ENCODE measurements around the gene ZBTB9.
A peak's percentile ranks its signal among the peaks of the same experiment; 100 is the strongest.

ZBTB9 gene

GRCh38 chr6:33454009-33454946 lies at the start of gene ZBTB9:
Gene ZBTB9, plus strand, starts transcription at chr6:33454576. Its CDS starts 525 bp downstream, at chr6:33455101.
- DNase-seq (ENCODE audit: low read depth in 2 of 2, low spot score in 1 of 2) = peak; percentile 77 to 87

GRCh38 chr6:33404884-33405283 lies 49.5 kb upstream of the ZBTB9 start:
- no peak for DNase-seq (ENCODE audit: low read depth in 2 of 2, low spot score in 1 of 2)

GRCh38 chr6:33405386-33405940 lies 48.9 kb upstream of the ZBTB9 start:
- no peak for DNase-seq (ENCODE audit: low read depth in 2 of 2, low spot score in 1 of 2)

GRCh38 chr6:33406126-33406525 lies 48.2 kb upstream of the ZBTB9 start:
- DNase-seq (ENCODE audit: low read depth in 2 of 2, low spot score in 1 of 2) = no peak

- DNase-seq (ENCODE audit: low read depth in 2 of 2, low spot score in 1 of 2) = no peak
Observed at GRCh38 chr6:33407132-33407718, 47.2 kb upstream of the ZBTB9 start.

- DNase-seq (ENCODE audit: low read depth in 2 of 2, low spot score in 1 of 2) = peak; percentile 97 to 98
Observed at GRCh38 chr6:33410050-33410710, 44.2 kb upstream of the ZBTB9 start.

- DNase-seq (ENCODE audit: low read depth in 2 of 2, low spot score in 1 of 2) = peak in 1 of 2 donors; percentile 59
Observed at GRCh38 chr6:33410711-33411631, 43.4 kb upstream of the ZBTB9 start, which contains the start of gene PHF1. Gene PHF1, plus strand, starts transcription at chr6:33411014. Its CDS starts 1,250 bp downstream, at chr6:33412264.

- DNase-seq (ENCODE audit: low read depth in 2 of 2, low spot score in 1 of 2) = no peak
Observed at GRCh38 chr6:33411632-33412005, 42.8 kb upstream of the ZBTB9 start.

GRCh38 chr6:33412140-33413009 lies 42.0 kb upstream of the ZBTB9 start:
- no peak for DNase-seq (ENCODE audit: low read depth in 2 of 2, low spot score in 1 of 2)

- DNase-seq (ENCODE audit: low read depth in 2 of 2, low spot score in 1 of 2) = no peak
Observed at GRCh38 chr6:33413241-33414120, 40.9 kb upstream of the ZBTB9 start.

GRCh38 chr6:33414592-33415271 lies 39.6 kb upstream of the ZBTB9 start:
- no peak for DNase-seq (ENCODE audit: low read depth in 2 of 2, low spot score in 1 of 2)

GRCh38 chr6:33415831-33416230 lies 38.5 kb upstream of the ZBTB9 start:
- no peak for DNase-seq (ENCODE audit: low read depth in 2 of 2, low spot score in 1 of 2)

GRCh38 chr6:33416386-33417127 lies 37.8 kb upstream of the ZBTB9 start:
- DNase-seq (ENCODE audit: low read depth in 2 of 2, low spot score in 1 of 2) = no peak

- DNase-seq (ENCODE audit: low read depth in 2 of 2, low spot score in 1 of 2) = no peak
Observed at GRCh38 chr6:33417128-33417902, 37.1 kb upstream of the ZBTB9 start.

GRCh38 chr6:33417903-33418689 lies 36.3 kb upstream of the ZBTB9 start, which contains the start of gene CUTA:
Gene CUTA, minus strand, starts transcription at chr6:33418107. Its CDS starts 107 bp downstream, at chr6:33418000.
- peak; percentile 94 to 98 for DNase-seq (ENCODE audit: low read depth in 2 of 2, low spot score in 1 of 2)

Data from stimulated activated CD8-positive, alpha-beta memory T cell treated with anti-CD3 and anti-CD28 coated beads, Interleukin-4, amount 100 ng/mL, for 1 hour (primary cell).